ENCODE data around the gene ECSIT. TPM values are rescaled to one million over a fixed set of nuclear protein-coding genes. Genes with fewer than 3 reads are reported as not detected.
"Not testable (repeated sequence)": the region's sequence is repeated elsewhere in the genome, so short reads cannot be mapped to it uniquely, and the experiment has no call there.

The ECSIT gene
- total RNA-seq, 1 experiment from 2014 or later: 64.7 TPM

DNA sequence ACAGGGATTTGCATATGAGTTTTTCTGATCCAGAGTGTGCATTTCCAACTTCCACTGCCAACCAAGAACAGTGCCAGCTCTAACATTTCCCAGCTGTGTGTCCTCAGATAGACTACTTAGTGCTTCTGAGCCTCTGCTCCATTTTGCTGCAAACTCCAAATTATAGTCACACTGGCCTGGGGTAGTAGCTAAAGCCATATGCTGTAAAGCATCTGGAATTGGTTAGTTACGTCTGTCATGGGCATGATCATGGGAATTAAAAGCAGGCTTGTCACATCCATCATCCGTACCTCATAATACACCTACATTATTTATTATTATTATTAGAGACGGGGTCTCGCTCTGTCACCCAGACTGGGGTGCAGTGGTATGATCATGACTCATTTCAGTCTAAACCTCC lies 55.2 kb downstream of the ECSIT start:
- H3K4me1 ChIP-seq (ENCODE audit: insufficient read depth, low read length, poor library complexity, severe bottlenecking): no peaks in the 10 kb centered on the region
- no TSS peak for BruUV-seq (replicated peaks)
- TF ChIP-seq, protein P1, sequence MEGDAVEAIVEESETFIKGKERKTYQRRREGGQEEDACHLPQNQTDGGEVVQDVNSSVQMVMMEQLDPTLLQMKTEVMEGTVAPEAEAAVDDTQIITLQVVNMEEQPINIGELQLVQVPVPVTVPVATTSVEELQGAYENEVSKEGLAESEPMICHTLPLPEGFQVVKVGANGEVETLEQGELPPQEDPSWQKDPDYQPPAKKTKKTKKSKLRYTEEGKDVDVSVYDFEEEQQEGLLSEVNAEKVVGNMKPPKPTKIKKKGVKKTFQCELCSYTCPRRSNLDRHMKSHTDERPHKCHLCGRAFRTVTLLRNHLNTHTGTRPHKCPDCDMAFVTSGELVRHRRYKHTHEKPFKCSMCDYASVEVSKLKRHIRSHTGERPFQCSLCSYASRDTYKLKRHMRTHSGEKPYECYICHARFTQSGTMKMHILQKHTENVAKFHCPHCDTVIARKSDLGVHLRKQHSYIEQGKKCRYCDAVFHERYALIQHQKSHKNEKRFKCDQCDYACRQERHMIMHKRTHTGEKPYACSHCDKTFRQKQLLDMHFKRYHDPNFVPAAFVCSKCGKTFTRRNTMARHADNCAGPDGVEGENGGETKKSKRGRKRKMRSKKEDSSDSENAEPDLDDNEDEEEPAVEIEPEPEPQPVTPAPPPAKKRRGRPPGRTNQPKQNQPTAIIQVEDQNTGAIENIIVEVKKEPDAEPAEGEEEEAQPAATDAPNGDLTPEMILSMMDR (conservative IDR thresholded peaks at IDR 0.05; ENCODE audit: low read depth, low read length): no peak
- no peak for TF ChIP-seq EZH2 (IDR thresholded peaks at IDR 0.05; ENCODE audit: borderline replicate concordance, low read depth, low read length, poor library complexity, severe bottlenecking)

DNA sequence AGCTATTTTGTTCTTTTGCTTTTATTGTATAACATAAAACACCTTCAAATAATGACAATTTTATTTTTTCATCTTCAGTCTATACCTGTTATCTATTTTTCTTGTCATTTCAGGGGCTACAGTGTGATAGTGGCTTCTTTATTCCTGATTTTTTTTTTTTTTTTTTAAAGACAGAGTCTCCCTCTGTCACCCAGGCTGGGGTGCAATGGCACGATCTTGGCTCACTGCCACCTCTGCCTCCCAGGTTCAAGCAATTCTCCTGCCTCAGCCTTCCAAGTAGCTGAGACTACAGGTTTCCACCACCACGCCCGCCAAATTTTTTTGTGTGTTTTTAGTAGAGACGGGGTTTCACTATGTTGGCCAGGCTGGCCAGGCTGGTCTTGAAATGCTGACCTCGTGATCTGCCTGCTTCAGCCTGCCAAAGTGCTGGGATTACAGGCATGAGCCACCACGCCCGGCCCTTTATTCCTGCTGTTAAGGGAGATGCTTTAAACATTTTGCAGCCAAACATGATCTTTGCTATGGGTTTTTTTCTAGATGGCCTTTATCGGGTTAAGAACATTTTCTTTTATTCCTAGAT lies 60.6 kb downstream of the ECSIT start:
- H3K27me3 ChIP-seq (replicated peaks; ENCODE audit: insufficient read depth, low read depth, low read length, poor library complexity); H3K4me3 ChIP-seq (ENCODE audit: low read depth, low read length, poor library complexity, severe bottlenecking); intact Hi-C loops (cut with micrococcal nuclease; ENCODE audit: unreplicated experiment); H3K4me1 ChIP-seq (ENCODE audit: insufficient read depth, low read length, poor library complexity, severe bottlenecking); H3K27ac ChIP-seq (ENCODE audit: low read depth, low read length, poor library complexity, severe bottlenecking); CTCF ChIA-PET; DNase-seq (ENCODE audit: low spot score); POLR2A ChIA-PET (ENCODE audit: low non-redundant PET); H3K36me3 ChIP-seq (ENCODE audit: insufficient read depth, low read length, poor library complexity, severe bottlenecking); BruUV-seq (replicated peaks); H3K9me3 ChIP-seq (ENCODE audit: low read depth, low read length, poor library complexity, severe bottlenecking): not testable (repeated sequence)

More for the DNA sequence above, 55.2 kb downstream of the ECSIT start:
- H3K36me3 ChIP-seq (ENCODE audit: insufficient read depth, low read length, poor library complexity, severe bottlenecking): no peaks in the 10 kb centered on the region
- H3K27me3 ChIP-seq (replicated peaks; ENCODE audit: insufficient read depth, low read depth, low read length, poor library complexity): no peaks in the 10 kb centered on the region
- ChIA-PET CTCF (interaction anchor here (0.7 kb wide), 1 partner anchor 52 kb away, joined by 3 read pairs; no protein-coding TSS in a partner anchor), POLR2A (ENCODE audit: low non-redundant PET) (no interaction called here)
- no peak overlapping the region for H3K27ac ChIP-seq (ENCODE audit: low read depth, low read length, poor library complexity, severe bottlenecking)
- DNase-seq (ENCODE audit: low spot score): no peak
- H3K9me3 ChIP-seq (ENCODE audit: low read depth, low read length, poor library complexity, severe bottlenecking): no peaks in the 10 kb centered on the region
- intact Hi-C loops (cut with micrococcal nuclease; ENCODE audit: unreplicated experiment): no loop called here
- H3K4me3 ChIP-seq (ENCODE audit: low read depth, low read length, poor library complexity, severe bottlenecking): no peak overlapping the region

DNA sequence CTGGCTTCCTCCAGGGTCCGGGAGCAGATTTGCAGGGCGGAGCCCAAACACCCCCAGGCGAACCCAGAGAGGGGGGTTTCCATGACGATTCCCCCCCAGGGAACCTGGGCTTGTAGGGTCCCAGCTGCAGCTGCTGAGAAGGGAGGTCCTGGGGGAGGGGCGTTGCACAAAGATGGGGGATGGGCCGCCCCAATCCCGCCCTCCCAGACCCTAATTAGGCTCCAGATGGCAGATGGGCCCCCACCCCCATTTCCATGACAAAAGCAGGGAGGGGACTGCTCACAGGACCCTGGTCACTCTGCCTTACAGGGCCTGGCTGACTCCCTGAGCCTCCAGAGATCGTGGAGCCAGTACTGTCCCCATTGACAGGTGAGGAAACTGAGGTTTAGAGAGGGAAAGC lies 63.3 kb downstream of the ECSIT start:
- H3K27ac ChIP-seq (ENCODE audit: low read depth, low read length, poor library complexity, severe bottlenecking): no peak overlapping the region
- no TSS peak for BruUV-seq (replicated peaks)
- no peak overlapping the region for H3K4me3 ChIP-seq (ENCODE audit: low read depth, low read length, poor library complexity, severe bottlenecking)

More for the DNA sequence above, 63.3 kb downstream of the ECSIT start:
- Histone ChIP-seq H3K27me3 (replicated peaks; ENCODE audit: insufficient read depth, low read depth, low read length, poor library complexity) (no peaks in the 10 kb centered on the region), H3K9me3 (ENCODE audit: low read depth, low read length, poor library complexity, severe bottlenecking) (no peaks in the 10 kb centered on the region), H3K36me3 (ENCODE audit: insufficient read depth, low read length, poor library complexity, severe bottlenecking) (no peaks in the 10 kb centered on the region), H3K4me1 (ENCODE audit: insufficient read depth, low read length, poor library complexity, severe bottlenecking) (no peaks in the 10 kb centered on the region)
- TF ChIP-seq EZH2 (IDR thresholded peaks at IDR 0.05; ENCODE audit: borderline replicate concordance, low read depth, low read length, poor library complexity, severe bottlenecking): no peak
- TF ChIP-seq, protein P1 (conservative IDR thresholded peaks at IDR 0.05; ENCODE audit: low read depth, low read length): no peak
- intact Hi-C loops (cut with micrococcal nuclease; ENCODE audit: unreplicated experiment): no loop called here
- ChIA-PET POLR2A (ENCODE audit: low non-redundant PET) (no interaction called here), CTCF (no interaction called here)
- DNase-seq (ENCODE audit: low spot score): no peak
